ENCODE measurements around the gene PCDHGA9.
"Not testable (repeated sequence)": the region's sequence is repeated elsewhere in the genome, so short reads cannot be mapped to it uniquely, and the experiment has no call there.

The PCDHGA9 gene

GRCh38 chr5:141414548-141415274 is 12.1 kb downstream of the PCDHGA9 start:
- not testable (repeated sequence) for DNase-seq

- DNase-seq = not testable (repeated sequence)
These were observed 12.7 kb downstream of the PCDHGA9 start for GRCh38 chr5:141415275-141415618.

- not testable (repeated sequence) for DNase-seq
These were observed 15.1 kb downstream of the PCDHGA9 start, which contains the start of gene PCDHGB7 for GRCh38 chr5:141417494-141418172. Gene PCDHGB7, plus strand, starts transcription at chr5:141417677. Its CDS starts 183 bp downstream, at chr5:141417860.

GRCh38 chr5:141419074-141419880 is 16.7 kb downstream of the PCDHGA9 start:
- no peak for DNase-seq

- peak; percentile 28 for DNase-seq
These were observed 18.4 kb downstream of the PCDHGA9 start, which contains the start of gene PCDHGA11 for GRCh38 chr5:141420855-141421488. Gene PCDHGA11, plus strand, starts transcription at chr5:141421051. Its CDS starts 177 bp downstream, at chr5:141421228.

GRCh38 chr5:141421489-141421855 is 18.9 kb downstream of the PCDHGA9 start:
- no peak for DNase-seq

- DNase-seq = no peak
These were observed 20.2 kb downstream of the PCDHGA9 start for GRCh38 chr5:141422742-141423291.

- no peak for DNase-seq
These were observed 25.3 kb downstream of the PCDHGA9 start for GRCh38 chr5:141427783-141428426.

GRCh38 chr5:141430332-141431113 is 27.9 kb downstream of the PCDHGA9 start, which contains the start of gene PCDHGA12:
Gene PCDHGA12, plus strand, starts transcription at chr5:141430507. Its CDS starts 253 bp downstream, at chr5:141430760.
- DNase-seq = no peak

- DNase-seq = no peak
These were observed 28.7 kb downstream of the PCDHGA9 start for GRCh38 chr5:141431286-141431685.

GRCh38 chr5:141432308-141432707 is 29.7 kb downstream of the PCDHGA9 start:
- DNase-seq = not testable (repeated sequence)

GRCh38 chr5:141432726-141433125 is 30.1 kb downstream of the PCDHGA9 start:
- DNase-seq = not testable (repeated sequence)

GRCh38 chr5:141434006-141434405 is 31.4 kb downstream of the PCDHGA9 start:
- no peak for DNase-seq

- no peak for DNase-seq
These were observed 34.6 kb downstream of the PCDHGA9 start for GRCh38 chr5:141437221-141437620.

GRCh38 chr5:141439411-141440141 is 37.0 kb downstream of the PCDHGA9 start:
- DNase-seq = no peak

- DNase-seq = no peak
These were observed 37.8 kb downstream of the PCDHGA9 start for GRCh38 chr5:141440341-141440740.

- DNase-seq = no peak
These were observed 39.1 kb downstream of the PCDHGA9 start for GRCh38 chr5:141441571-141442170.
